WERI-Rb-1 (cell line): Measurements from ENCODE around the gene COPZ2.

Experiments used
- DNase-seq: peaks from one replicate; pipeline ENCODE4 v3.0.0-alpha.2; 2020
- H3K27ac ChIP-seq: fragments of 250-450 bp; sonication (Bioruptor Pico); 2 replicates; pipeline ENCODE4 v1.5.1; 2020; ENCODE audit warnings: mild to moderate bottlenecking, moderate library complexity
- H3K27me3 ChIP-seq: fragments of 250-450 bp; sonication (Bioruptor Pico); 2 replicates; pipeline ENCODE4 v1.5.1; 2021; ENCODE audit warnings: mild to moderate bottlenecking, low read depth, moderate library complexity; ENCODE audit not compliant: insufficient read depth, severe bottlenecking
- H3K36me3 ChIP-seq: fragments of 250-450 bp; sonication (Bioruptor Pico); 2 replicates; pipeline ENCODE4 v1.5.1; 2020; ENCODE audit warnings: mild to moderate bottlenecking, moderate library complexity
- H3K4me3 ChIP-seq: 2 replicates; pipeline ENCODE4 v1.5.1; 2011; ENCODE audit warnings: low read depth, mild to moderate bottlenecking, control low read depth, low read length
- H3K9me3 ChIP-seq: fragments of 250-450 bp; sonication (Bioruptor Pico); 2 replicates; pipeline ENCODE4 v1.5.1; 2021; ENCODE audit warnings: mild to moderate bottlenecking, moderate library complexity; ENCODE audit not compliant: severe bottlenecking
- CTCF ChIP-seq: IDR thresholded peaks from 2 replicates; pipeline ENCODE4 v1.5.1; 2011; ENCODE audit warnings: low read depth, mild to moderate bottlenecking, control low read depth, inconsistent platforms, low read length

COPZ2 gene

GRCh38 chr17:48012151-48012520 lies 25.5 kb downstream of the COPZ2 start:
- H3K36me3 ChIP-seq: no peaks in the 10 kb centered on the region
- no peaks in the 10 kb centered on the region for H3K27me3 ChIP-seq
- H3K9me3 ChIP-seq: no peaks in the 10 kb centered on the region
- TF ChIP-seq CTCF: peak; percentile 11; the same call in 1 of the 2 replicates
- peak overlapping the region; percentile 96 for H3K27ac ChIP-seq
- peak overlapping the region; percentile 70 for H3K4me3 ChIP-seq
- peak; percentile 98 for DNase-seq

- peak; percentile 90 for DNase-seq
- no peaks in the 10 kb centered on the region for H3K9me3 ChIP-seq
- H3K27ac ChIP-seq: peak overlapping the region; percentile 96
- no peaks in the 10 kb centered on the region for H3K27me3 ChIP-seq
- TF ChIP-seq CTCF: peak; percentile 83
- H3K4me3 ChIP-seq: peak overlapping the region; percentile 70
- H3K36me3 ChIP-seq: no peaks in the 10 kb centered on the region
Measured at GRCh38 chr17:48011405-48012150, 26.0 kb downstream of the COPZ2 start.

GRCh38 chr17:48010193-48010592 lies 27.4 kb downstream of the COPZ2 start:
- TF ChIP-seq CTCF: no peak
- no peaks in the 10 kb centered on the region for H3K27me3 ChIP-seq
- H3K4me3 ChIP-seq: no peak overlapping the region
- no peak overlapping the region for H3K27ac ChIP-seq
- no peak for DNase-seq
- no peaks in the 10 kb centered on the region for H3K9me3 ChIP-seq
- H3K36me3 ChIP-seq: no peaks in the 10 kb centered on the region

GRCh38 chr17:48006936-48007709 lies 30.5 kb downstream of the COPZ2 start:
- no peak for DNase-seq
- Histone ChIP-seq H3K27ac (peak overlapping the region; percentile 97), H3K27me3 (no peaks in the 10 kb centered on the region), H3K9me3 (no peaks in the 10 kb centered on the region), H3K36me3 (no peaks in the 10 kb centered on the region), H3K4me3 (no peak overlapping the region)
- no peak for TF ChIP-seq CTCF

- H3K9me3 ChIP-seq: no peaks in the 10 kb centered on the region
Measured at GRCh38 chr17:48004983-48005382, 32.6 kb downstream of the COPZ2 start.

More at GRCh38 chr17:48004983-48005382, 32.6 kb downstream of the COPZ2 start:
- TF ChIP-seq CTCF: no peak
- DNase-seq: peak; percentile 75
- Histone ChIP-seq H3K27ac (peak overlapping the region; percentile 97), H3K27me3 (no peaks in the 10 kb centered on the region), H3K4me3 (no peak overlapping the region), H3K36me3 (no peaks in the 10 kb centered on the region)
